ENCODE measurements around the gene NDUFAF4.

- TF ChIP-seq, protein P1, sequence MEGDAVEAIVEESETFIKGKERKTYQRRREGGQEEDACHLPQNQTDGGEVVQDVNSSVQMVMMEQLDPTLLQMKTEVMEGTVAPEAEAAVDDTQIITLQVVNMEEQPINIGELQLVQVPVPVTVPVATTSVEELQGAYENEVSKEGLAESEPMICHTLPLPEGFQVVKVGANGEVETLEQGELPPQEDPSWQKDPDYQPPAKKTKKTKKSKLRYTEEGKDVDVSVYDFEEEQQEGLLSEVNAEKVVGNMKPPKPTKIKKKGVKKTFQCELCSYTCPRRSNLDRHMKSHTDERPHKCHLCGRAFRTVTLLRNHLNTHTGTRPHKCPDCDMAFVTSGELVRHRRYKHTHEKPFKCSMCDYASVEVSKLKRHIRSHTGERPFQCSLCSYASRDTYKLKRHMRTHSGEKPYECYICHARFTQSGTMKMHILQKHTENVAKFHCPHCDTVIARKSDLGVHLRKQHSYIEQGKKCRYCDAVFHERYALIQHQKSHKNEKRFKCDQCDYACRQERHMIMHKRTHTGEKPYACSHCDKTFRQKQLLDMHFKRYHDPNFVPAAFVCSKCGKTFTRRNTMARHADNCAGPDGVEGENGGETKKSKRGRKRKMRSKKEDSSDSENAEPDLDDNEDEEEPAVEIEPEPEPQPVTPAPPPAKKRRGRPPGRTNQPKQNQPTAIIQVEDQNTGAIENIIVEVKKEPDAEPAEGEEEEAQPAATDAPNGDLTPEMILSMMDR (IDR thresholded peaks at IDR 0.05), result no peak
- TF ChIP-seq EP300 (IDR thresholded peaks at IDR 0.05) (no peak), POLR2A (IDR thresholded peaks at IDR 0.05) (no peak)
These were observed 19.5 kb downstream of the NDUFAF4 start for GRCh38 chr6:96878143-96878542.
